ENCODE results near the gene BCAS2.

The BCAS2 gene

GRCh38 chr1:114581335-114582287 is at the start of gene BCAS2:
BCAS2 (minus strand) TSS chr1:114581615; CDS start chr1:114581591, 24 bp downstream.
- no peak for TF ChIP-seq CTCF (IDR thresholded peaks at IDR 0.05; ENCODE audit: insufficient read depth, low read length, poor library complexity, severe bottlenecking)
- H4K20me1 ChIP-seq (ENCODE audit: low read depth, low read length) = no peaks in the 10 kb centered on the region
- no peaks in the 10 kb centered on the region for H3K9me3 ChIP-seq (ENCODE audit: insufficient read depth, low read length)
- peak within 1 kb of the TSS; percentile 98 for H3K4me2 ChIP-seq (ENCODE audit: low read depth, low read length, poor library complexity, severe bottlenecking)
- peak within 1 kb of the TSS; percentile 25; the same call in 1 of the 2 replicates for H3K27ac ChIP-seq (ENCODE audit: low read depth, low read length)
- peak within 1 kb of the TSS; percentile 72 for H2AFZ ChIP-seq (ENCODE audit: low read depth, low read length, severe bottlenecking)
- H3K4me3 ChIP-seq (ENCODE audit: insufficient read depth, low read length, poor library complexity, severe bottlenecking) = peak within 1 kb of the TSS; percentile 80
- H3K79me2 ChIP-seq (ENCODE audit: insufficient read depth, low read length) = peaks cover 36% of the 10 kb centered on the region
- H3K27me3 ChIP-seq (ENCODE audit: low read length) = no peaks in the 10 kb centered on the region
- no peaks in the 10 kb centered on the region for H3F3A ChIP-seq (ENCODE audit: insufficient read depth)
- H3K9ac ChIP-seq (ENCODE audit: low read length) = peak within 1 kb of the TSS; percentile 85
- peaks cover 12% of the 10 kb centered on the region; the same call in 1 of the 2 replicates for H3K36me3 ChIP-seq (ENCODE audit: low read length)
- no peaks in the 10 kb centered on the region for H3K9me2 ChIP-seq (replicated peaks; ENCODE audit: insufficient read depth, low read length)

GRCh38 chr1:114627107-114627506 is 45.7 kb upstream of the BCAS2 start:
- Histone ChIP-seq H3K4me2 (ENCODE audit: low read depth, low read length, poor library complexity, severe bottlenecking) (no peak overlapping the region), H3K27me3 (ENCODE audit: low read length) (no peaks in the 10 kb centered on the region), H3F3A (ENCODE audit: insufficient read depth) (no peaks in the 10 kb centered on the region), H3K9ac (ENCODE audit: low read length) (no peak overlapping the region), H3K27ac (ENCODE audit: low read depth, low read length) (no peak overlapping the region), H3K36me3 (ENCODE audit: low read length) (no peaks in the 10 kb centered on the region), H3K9me2 (replicated peaks; ENCODE audit: insufficient read depth, low read length) (no peaks in the 10 kb centered on the region), H3K79me2 (ENCODE audit: insufficient read depth, low read length) (no peaks in the 10 kb centered on the region), H4K20me1 (ENCODE audit: low read depth, low read length) (no peaks in the 10 kb centered on the region), H2AFZ (ENCODE audit: low read depth, low read length, severe bottlenecking) (no peak overlapping the region), H3K4me3 (ENCODE audit: insufficient read depth, low read length, poor library complexity, severe bottlenecking) (no peak overlapping the region), H3K9me3 (ENCODE audit: insufficient read depth, low read length) (no peaks in the 10 kb centered on the region)
- no peak for TF ChIP-seq CTCF (IDR thresholded peaks at IDR 0.05; ENCODE audit: insufficient read depth, low read length, poor library complexity, severe bottlenecking)
- TF ChIP-seq EZH2phosphoT487 (conservative IDR thresholded peaks at IDR 0.05; ENCODE audit: low read length) = no peak

- Histone ChIP-seq H3K27me3 (ENCODE audit: low read length) (no peaks in the 10 kb centered on the region), H3K4me3 (ENCODE audit: insufficient read depth, low read length, poor library complexity, severe bottlenecking) (no peak overlapping the region)
Observed at GRCh38 chr1:114623364-114623763, 41.9 kb upstream of the BCAS2 start.

More at GRCh38 chr1:114623364-114623763, 41.9 kb upstream of the BCAS2 start:
- Histone ChIP-seq H2AFZ (ENCODE audit: low read depth, low read length, severe bottlenecking) (no peak overlapping the region), H3F3A (ENCODE audit: insufficient read depth) (no peaks in the 10 kb centered on the region), H3K36me3 (ENCODE audit: low read length) (no peaks in the 10 kb centered on the region), H3K9me3 (ENCODE audit: insufficient read depth, low read length) (no peaks in the 10 kb centered on the region), H4K20me1 (ENCODE audit: low read depth, low read length) (no peaks in the 10 kb centered on the region), H3K4me2 (ENCODE audit: low read depth, low read length, poor library complexity, severe bottlenecking) (no peak overlapping the region), H3K9ac (ENCODE audit: low read length) (no peak overlapping the region), H3K27ac (ENCODE audit: low read depth, low read length) (no peak overlapping the region), H3K79me2 (ENCODE audit: insufficient read depth, low read length) (no peaks in the 10 kb centered on the region), H3K9me2 (replicated peaks; ENCODE audit: insufficient read depth, low read length) (no peaks in the 10 kb centered on the region)
- TF ChIP-seq EZH2phosphoT487 (conservative IDR thresholded peaks at IDR 0.05; ENCODE audit: low read length) (no peak), CTCF (IDR thresholded peaks at IDR 0.05; ENCODE audit: insufficient read depth, low read length, poor library complexity, severe bottlenecking) (no peak)

All from SU-DHL-6 (cell line).